GM21447 (cell line): ENCODE measurements around the gene OR1L6.

Source experiments
- ATAC-seq: cut with Tn5 transposase; IDR thresholded peaks from one replicate; pipeline ENCODE4 v1.9.1; 2021; ENCODE audit not compliant: unreplicated experiment

OR1L6 gene

GRCh38 chr9:122742003-122742402 is at the start of gene OR1L6:
Gene OR1L6 (plus strand): TSS chr9:122742303. CDS start chr9:122749848, 7,545 bp downstream.
- no peak for ATAC-seq

GRCh38 chr9:122695696-122696095 is 46.4 kb upstream of the OR1L6 start:
- no peak for ATAC-seq

- ATAC-seq: no peak
Measured at GRCh38 chr9:122718038-122718437, 24.1 kb upstream of the OR1L6 start.

GRCh38 chr9:122719218-122719617 is 22.9 kb upstream of the OR1L6 start:
- ATAC-seq: no peak

- no peak for ATAC-seq
Measured at GRCh38 chr9:122723690-122724089, 18.4 kb upstream of the OR1L6 start, which contains the start of gene OR1L4. Gene OR1L4 (plus strand): TSS chr9:122723990. CDS start chr9:122723990, 0 bp downstream.

- ATAC-seq: no peak
Measured at GRCh38 chr9:122754825-122755224, 12.7 kb downstream of the OR1L6 start.

GRCh38 chr9:122767817-122768216 is 25.7 kb downstream of the OR1L6 start:
- ATAC-seq: no peak

GRCh38 chr9:122777052-122777451 is 34.9 kb downstream of the OR1L6 start:
- no peak for ATAC-seq

GRCh38 chr9:122777935-122778627 is 36.0 kb downstream of the OR1L6 start:
- ATAC-seq: no peak

GRCh38 chr9:122779181-122779580 is 37.1 kb downstream of the OR1L6 start:
- no peak for ATAC-seq

GRCh38 chr9:122780026-122780425 is 37.9 kb downstream of the OR1L6 start:
- ATAC-seq: no peak

GRCh38 chr9:122781671-122782070 is 39.6 kb downstream of the OR1L6 start:
- no peak for ATAC-seq

- ATAC-seq: no peak
Measured at GRCh38 chr9:122785269-122785668, 43.2 kb downstream of the OR1L6 start.

GRCh38 chr9:122786338-122786737 is 44.2 kb downstream of the OR1L6 start:
- ATAC-seq: no peak

GRCh38 chr9:122788831-122789230 is 46.7 kb downstream of the OR1L6 start, which contains the start of gene OR5C1:
Gene OR5C1 (plus strand): TSS chr9:122788933. CDS start chr9:122788933, 0 bp downstream.
- no peak for ATAC-seq

- no peak for ATAC-seq
Measured at GRCh38 chr9:122789256-122790046, 47.3 kb downstream of the OR1L6 start.

- ATAC-seq: no peak
Measured at GRCh38 chr9:122791872-122792669, 50.0 kb downstream of the OR1L6 start.

GRCh38 chr9:122797316-122798063 is 55.4 kb downstream of the OR1L6 start:
- no peak for ATAC-seq
